ENCODE measurements around the gene NXT1. TPM values are rescaled to one million over a fixed set of nuclear protein-coding genes. Genes with fewer than 3 reads are reported as not detected.

Gene NXT1
- total and polyA plus RNA-seq, 9 donors: 12.5 to 19.4 (median 14.0) TPM

DNA sequence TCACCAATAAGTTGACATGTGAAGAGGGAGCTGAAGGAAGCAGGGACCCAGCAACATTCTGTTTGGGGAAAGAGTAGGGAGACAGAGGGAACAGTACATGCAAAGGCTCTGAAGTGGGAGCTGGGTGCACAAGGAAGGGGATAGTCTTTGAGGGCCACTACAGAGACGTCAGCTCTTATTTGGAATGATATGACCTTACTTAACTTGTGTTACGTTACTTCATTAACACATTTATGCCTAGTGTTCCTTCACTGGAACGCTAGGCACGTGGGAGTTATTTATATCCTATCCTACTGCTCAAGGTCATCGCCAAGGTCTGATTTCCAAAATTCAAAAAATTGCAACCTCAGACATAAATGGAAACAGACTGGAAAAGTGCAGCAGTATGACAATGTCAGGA, 50.5 kb downstream of the NXT1 start:
- Histone ChIP-seq H3K27ac (ENCODE audit: low read length) (no peak overlapping the region), H3K4me1 (ENCODE audit: control insufficient read depth, insufficient read depth, low read length) (no peaks in the 10 kb centered on the region), H3K36me3 (ENCODE audit: control insufficient read depth, insufficient read depth, low read length) (peaks cover 8% of the 10 kb centered on the region), H3K4me3 (ENCODE audit: low read length) (no peak overlapping the region), H3K27me3 (ENCODE audit: control insufficient read depth, insufficient read depth, low read length) (no peaks in the 10 kb centered on the region), H3K9me3 (replicated peaks; ENCODE audit: control insufficient read depth, low read depth, low read length) (no peaks in the 10 kb centered on the region)
- no peak for DNase-seq
- WGBS (ENCODE audit: insufficient coverage): no CpG with 5 or more reads among the region's 5 CpGs

DNA sequence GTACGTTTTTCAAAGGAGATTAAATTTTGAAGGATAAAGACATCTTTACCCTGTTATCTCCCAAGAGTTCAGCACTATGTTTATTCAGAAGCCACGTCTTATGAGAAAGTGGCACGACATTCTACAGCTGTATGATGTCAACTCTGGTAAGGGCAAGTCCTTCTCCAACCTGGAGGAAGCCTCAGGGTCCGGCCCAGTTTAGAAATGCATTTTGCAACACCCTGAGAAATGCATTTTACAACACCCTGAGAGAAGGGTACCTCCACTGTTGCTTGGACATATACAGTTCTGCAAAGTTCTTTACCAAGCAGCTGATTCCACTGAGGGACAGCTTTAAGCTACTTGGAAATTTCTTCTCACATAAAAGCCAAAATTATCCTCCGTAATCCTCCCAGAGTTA, 53.2 kb downstream of the NXT1 start:
- H3K4me3 ChIP-seq (ENCODE audit: low read length): no peak overlapping the region
- peaks cover 6% of the 10 kb centered on the region for H3K36me3 ChIP-seq (ENCODE audit: control insufficient read depth, insufficient read depth, low read length)
- no peak for DNase-seq
- no peaks in the 10 kb centered on the region for H3K4me1 ChIP-seq (ENCODE audit: control insufficient read depth, insufficient read depth, low read length)
- H3K9me3 ChIP-seq (replicated peaks; ENCODE audit: control insufficient read depth, low read depth, low read length): no peaks in the 10 kb centered on the region
- H3K27ac ChIP-seq (ENCODE audit: low read length): no peak overlapping the region
- WGBS (ENCODE audit: insufficient coverage): 100% methylated on average over 1 of the region's 5 CpGs
- no peaks in the 10 kb centered on the region for H3K27me3 ChIP-seq (ENCODE audit: control insufficient read depth, insufficient read depth, low read length)

DNA sequence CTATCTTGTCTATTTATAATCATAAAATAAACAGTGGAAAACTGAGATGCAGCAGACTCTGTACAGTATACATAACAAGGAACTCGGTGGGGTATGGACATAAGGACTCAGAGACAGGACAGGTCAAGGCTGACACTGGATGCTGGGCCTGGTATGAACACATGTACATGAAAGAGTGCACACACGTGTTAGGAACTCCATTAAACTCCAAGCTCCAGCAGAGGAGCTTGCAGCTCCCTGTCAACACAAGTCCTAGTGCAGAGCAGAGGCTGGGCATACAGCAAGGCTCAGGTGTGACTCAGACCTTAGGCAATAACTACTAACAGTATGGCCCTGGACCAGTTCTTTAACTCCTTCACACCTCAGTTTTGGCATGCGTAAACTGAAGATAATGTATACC, 53.6 kb downstream of the NXT1 start:
- H3K9me3 ChIP-seq (replicated peaks; ENCODE audit: control insufficient read depth, low read depth, low read length): no peaks in the 10 kb centered on the region
- peaks cover 6% of the 10 kb centered on the region for H3K36me3 ChIP-seq (ENCODE audit: control insufficient read depth, insufficient read depth, low read length)
- H3K4me1 ChIP-seq (ENCODE audit: control insufficient read depth, insufficient read depth, low read length): no peaks in the 10 kb centered on the region
- H3K27me3 ChIP-seq (ENCODE audit: control insufficient read depth, insufficient read depth, low read length): no peaks in the 10 kb centered on the region
- WGBS (ENCODE audit: insufficient coverage): 100% methylated on average over 1 of the region's 3 CpGs
- no peak overlapping the region for H3K27ac ChIP-seq (ENCODE audit: low read length)
- no peak for DNase-seq
- no peak overlapping the region for H3K4me3 ChIP-seq (ENCODE audit: low read length)

Other genes starting within 250 kb of the NXT1 start
- gene GZF1, start 11.4 kb downstream of the NXT1 start, total RNA-seq: 10.8 TPM
- 10 to 100 TPM in 4 of 8 donors, 1 to 10 TPM in 4; 7.1 to 13.9 (median 9.8) TPM for gene GZF1, start 11.4 kb downstream of the NXT1 start, polyA plus RNA-seq (ENCODE audit: insufficient read depth in 1 of 8, insufficient read length in 8 of 8, low replicate concordance in 1 of 8)
- gene NAPB, start 70.7 kb downstream of the NXT1 start, total RNA-seq: 7.5 TPM
- gene NAPB, start 70.7 kb downstream of the NXT1 start, polyA plus RNA-seq (ENCODE audit: insufficient read depth in 1 of 8, insufficient read length in 8 of 8, low replicate concordance in 1 of 8): 1 to 10 TPM; 5.6 to 9.2 (median 6.9) TPM
- gene CSTL1, start 88.9 kb downstream of the NXT1 start, total RNA-seq: not detected
- not detected for gene CSTL1, start 88.9 kb downstream of the NXT1 start, polyA plus RNA-seq (ENCODE audit: insufficient read depth in 1 of 8, insufficient read length in 8 of 8, low replicate concordance in 1 of 8)
- gene CST11, start 102.1 kb downstream of the NXT1 start, total RNA-seq: not detected
- not detected for gene CST11, start 102.1 kb downstream of the NXT1 start, polyA plus RNA-seq (ENCODE audit: insufficient read depth in 1 of 8, insufficient read length in 8 of 8, low replicate concordance in 1 of 8)
- not detected for gene CST8, start 140.3 kb downstream of the NXT1 start, total RNA-seq
- gene CST8, start 140.3 kb downstream of the NXT1 start, polyA plus RNA-seq (ENCODE audit: insufficient read depth in 1 of 8, insufficient read length in 8 of 8, low replicate concordance in 1 of 8): not detected
- gene CST9L, start 217.7 kb downstream of the NXT1 start, total RNA-seq: not detected
- not detected for gene CST9L, start 217.7 kb downstream of the NXT1 start, polyA plus RNA-seq (ENCODE audit: insufficient read depth in 1 of 8, insufficient read length in 8 of 8, low replicate concordance in 1 of 8)

Data from muscle of leg (tissue), 11 donors.